ENCODE data around the gene MGA. TPM values are rescaled to one million over a fixed set of nuclear protein-coding genes. Genes with fewer than 3 reads are reported as not detected.

MGA gene
- total and polyA plus RNA-seq, 2 donors (not counting 3 experiments of a cell fraction or from before 2014, with no cell fraction given): 4.1 to 36.5 TPM

DNA sequence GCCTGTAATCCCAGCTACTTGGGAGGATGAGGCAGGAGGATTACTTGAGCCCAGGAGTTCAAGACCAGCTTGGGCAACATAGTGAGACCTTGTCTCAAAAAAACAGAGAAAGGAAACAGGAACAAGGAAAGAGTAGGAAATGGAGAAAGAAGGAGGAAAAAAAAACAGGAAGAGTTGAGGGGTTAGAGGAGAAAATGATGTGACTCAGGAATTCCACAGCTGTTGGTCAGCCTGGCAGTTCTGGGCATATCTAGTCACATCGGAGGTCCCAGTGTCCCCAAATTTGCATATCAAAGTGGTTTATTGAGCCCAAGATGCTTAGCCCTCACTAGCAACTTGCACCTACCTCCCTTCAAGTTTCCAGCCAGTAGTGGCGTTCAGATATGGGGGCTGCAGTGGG lies 148.9 kb downstream of the MGA start:
- Histone ChIP-seq H3K36me3 (ENCODE audit: control insufficient read depth in 2 of 2, extremely low read depth in 1 of 2, insufficient read depth in 2 of 2, low read length in 2 of 2) (peaks cover 0 to 14% of the 10 kb centered on the region in 2 experiments), H3K4me2 (ENCODE audit: insufficient read depth, low read length) (no peak overlapping the region), H3K27me3 (ENCODE audit: control insufficient read depth in 2 of 2, insufficient read depth in 2 of 2, low read length in 2 of 2) (no peaks in the 10 kb centered on the region), H4K20me1 (replicated peaks; ENCODE audit: control insufficient read depth, extremely low read depth, insufficient read depth, low read length) (no peaks in the 10 kb centered on the region), H3K9me3 (replicated peaks; ENCODE audit: control insufficient read depth, insufficient read depth, low read length) (no peaks in the 10 kb centered on the region), H3K9me1 (replicated peaks; ENCODE audit: control insufficient read depth, extremely low read depth, insufficient read depth, low read length) (no peaks in the 10 kb centered on the region), H3K79me2 (ENCODE audit: control insufficient read depth, insufficient read depth, low read length) (peaks cover 13% of the 10 kb centered on the region), H3K4me1 (ENCODE audit: control insufficient read depth, extremely low read depth, insufficient read depth, low read length) (peaks cover 21% of the 10 kb centered on the region), H3K27ac (ENCODE audit: insufficient read depth, low read depth, low read length) (no peak overlapping the region), H2AFZ (ENCODE audit: low read depth, low read length) (no peak overlapping the region), H3K4me3 (replicated peaks in 1 of 3; ENCODE audit: insufficient read depth in 1 of 3, low read depth in 1 of 3, low read length in 3 of 3) (no peak overlapping the region), H3K9ac (replicated peaks; ENCODE audit: extremely low read depth, insufficient read depth, low read length) (no peak overlapping the region)
- DNase-seq (ENCODE audit: low read depth, low spot score): no peak
- peak; percentile 73 for FAIRE-seq
- TF ChIP-seq JUN (IDR thresholded peaks at IDR 0.05; ENCODE audit: borderline replicate concordance, insufficient read depth, insufficient read length, low read depth): no peak
- dilution Hi-C loops (cut with MboI; ENCODE audit: extremely low pct_ligation_motif_present, low sequenced_read_pairs) (no loop called here), intact Hi-C loops (cut with micrococcal nuclease) (no loop called here)
- POLR2A ChIA-PET: interaction anchor here (2.1 kb wide), 1 partner anchor 31 kb away, joined by 10 read pairs; no protein-coding TSS in a partner anchor
- BruUV-seq (replicated peaks): no TSS peak
- CTCF ChIA-PET: interaction anchor here (0.6 to 15.9 kb wide), 8 partner anchors 9 to 345 kb away, joined by 3 to 754 read pairs (median 4); partner anchors contain the start of gene MAPKBP1

DNA sequence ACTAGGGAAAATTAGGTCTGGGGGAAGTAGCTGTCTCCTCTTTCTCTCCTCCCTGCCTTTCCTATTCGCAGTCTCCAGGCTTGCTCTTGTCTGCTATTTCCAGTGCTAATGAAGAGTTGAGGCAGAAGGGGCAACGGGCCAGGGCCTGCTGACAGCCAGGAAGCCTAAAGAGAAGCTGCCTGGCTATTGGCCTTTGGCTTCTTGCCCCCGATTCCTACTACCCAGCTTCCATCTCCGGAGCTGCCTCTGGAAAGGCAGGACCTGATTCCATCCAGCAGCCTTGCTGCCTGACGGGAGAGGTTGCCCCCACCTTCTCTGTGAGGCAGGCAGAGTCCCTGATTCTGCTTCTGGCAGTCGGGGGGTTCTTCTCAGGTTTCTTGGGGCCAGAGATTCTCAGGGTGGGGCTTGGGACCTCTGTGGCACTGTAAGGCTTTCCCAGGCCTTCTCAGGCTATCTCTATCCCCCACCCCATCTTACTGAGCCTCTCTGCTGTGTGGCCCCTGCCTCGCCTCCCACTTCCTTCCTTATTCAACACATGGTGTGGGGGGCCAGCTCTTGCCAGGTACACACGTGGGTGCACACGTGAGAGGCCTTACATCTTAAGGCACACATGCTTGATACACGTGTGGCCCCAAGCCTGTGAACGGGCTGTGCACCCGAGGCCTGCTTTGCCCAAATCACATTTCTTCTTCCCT lies 149.5 kb downstream of the MGA start:
- Histone ChIP-seq H3K36me3 (ENCODE audit: control insufficient read depth in 2 of 2, extremely low read depth in 1 of 2, insufficient read depth in 2 of 2, low read length in 2 of 2) (peaks cover 3 to 17% of the 10 kb centered on the region in 2 experiments), H3K4me1 (ENCODE audit: control insufficient read depth, extremely low read depth, insufficient read depth, low read length) (peaks cover 15% of the 10 kb centered on the region), H3K79me2 (ENCODE audit: control insufficient read depth, insufficient read depth, low read length) (peaks cover 11% of the 10 kb centered on the region), H3K27me3 (ENCODE audit: control insufficient read depth in 2 of 2, insufficient read depth in 2 of 2, low read length in 2 of 2) (no peaks in the 10 kb centered on the region), H3K4me3 (replicated peaks in 1 of 3; ENCODE audit: insufficient read depth in 1 of 3, low read depth in 1 of 3, low read length in 3 of 3) (no peak overlapping the region), H3K9me3 (replicated peaks; ENCODE audit: control insufficient read depth, insufficient read depth, low read length) (no peaks in the 10 kb centered on the region), H2AFZ (ENCODE audit: low read depth, low read length) (no peak overlapping the region), H3K4me2 (ENCODE audit: insufficient read depth, low read length) (no peak overlapping the region), H3K9ac (replicated peaks; ENCODE audit: extremely low read depth, insufficient read depth, low read length) (no peak overlapping the region), H3K9me1 (replicated peaks; ENCODE audit: control insufficient read depth, extremely low read depth, insufficient read depth, low read length) (no peaks in the 10 kb centered on the region), H4K20me1 (replicated peaks; ENCODE audit: control insufficient read depth, extremely low read depth, insufficient read depth, low read length) (no peaks in the 10 kb centered on the region), H3K27ac (ENCODE audit: insufficient read depth, low read depth, low read length) (no peak overlapping the region)
- ChIA-PET POLR2A (interaction anchor here (1.3 to 2.1 kb wide), 3 partner anchors 13 to 36 kb away, joined by 3 to 10 read pairs (median 9); partner anchors contain the start of gene MAPKBP1), CTCF (interaction anchor here (0.6 to 15.9 kb wide), 11 partner anchors 9 to 346 kb away, joined by 3 to 754 read pairs (median 5); partner anchors contain the start of gene MAPKBP1)
- DNase-seq (ENCODE audit: low read depth, low spot score): no peak
- BruUV-seq (replicated peaks): no TSS peak
- no peak for TF ChIP-seq JUN (IDR thresholded peaks at IDR 0.05; ENCODE audit: borderline replicate concordance, insufficient read depth, insufficient read length, low read depth)
- TF ChIP-seq FOS (IDR thresholded peaks at IDR 0.05; ENCODE audit: borderline replicate concordance, insufficient read depth, low read length): no peak
- TF ChIP-seq GATA2 (IDR thresholded peaks at IDR 0.05; ENCODE audit: insufficient read depth, insufficient read length, low read depth, low read length): no peak
- no peak for TF ChIP-seq MAX (IDR thresholded peaks at IDR 0.05; ENCODE audit: insufficient read depth, insufficient read length)
- TF ChIP-seq POLR2AphosphoS5 (IDR thresholded peaks at IDR 0.05; ENCODE audit: insufficient read depth, low read depth, low read length): no peak
- TF ChIP-seq CTCF (IDR thresholded peaks at IDR 0.05; ENCODE audit: extremely low read depth in 1 of 2, insufficient read depth in 1 of 2, low read depth in 1 of 2, low read length in 2 of 2): no peak
- TF ChIP-seq MYC (IDR thresholded peaks at IDR 0.05; ENCODE audit: low read depth, low read length): no peak
- no peak for TF ChIP-seq POLR2A (IDR thresholded peaks at IDR 0.05; ENCODE audit: low read depth, low read length)
- no peak for TF ChIP-seq EZH2 (IDR thresholded peaks at IDR 0.05; ENCODE audit: borderline replicate concordance, low read depth, low read length, severe bottlenecking)
- dilution Hi-C loops (cut with MboI; ENCODE audit: extremely low pct_ligation_motif_present, low sequenced_read_pairs) (no loop called here), intact Hi-C loops (cut with micrococcal nuclease) (loop anchor here (2.0 kb wide), 1 partner anchor 343 kb away; no protein-coding TSS in a partner anchor)
- FAIRE-seq: no peak

Measured in endothelial cell of umbilical vein (primary cell).